Measurements from ENCODE around the gene TGOLN2. TPM values are rescaled to one million over a fixed set of nuclear protein-coding genes. Genes with fewer than 3 reads are reported as not detected.

The TGOLN2 gene
- total RNA-seq, 1 experiment from 2014 or later: 86.1 TPM

- H3K27me3 ChIP-seq (ENCODE audit: insufficient read depth, low read depth): no peaks in the 10 kb centered on the region
- H3K9me2 ChIP-seq (ENCODE audit: insufficient read depth): no peaks in the 10 kb centered on the region
- no peak for TF ChIP-seq CTCF (conservative IDR thresholded peaks at IDR 0.05)
- TF ChIP-seq EZH2 (IDR thresholded peaks at IDR 0.05; ENCODE audit: low read depth): no peak
- peak overlapping the region; percentile 90 for H3K4me2 ChIP-seq
- ChIA-PET POLR2A (ENCODE audit: unreplicated experiment) (interaction anchor here (1.0 kb wide), 1 partner anchor 9 kb away, joined by 5 read pairs; no protein-coding TSS in a partner anchor), CTCF (interaction anchor here (1.2 kb wide), 1 partner anchor 27 kb away, joined by 3 read pairs; the partner anchor contains the start of gene TGOLN2)
- H3K36me3 ChIP-seq (ENCODE audit: low read depth): peaks cover 7% of the 10 kb centered on the region; the same call in 1 of the 2 replicates
- peaks cover 16% of the 10 kb centered on the region for H3K4me1 ChIP-seq (replicated peaks; ENCODE audit: insufficient read depth)
- H3K4me3 ChIP-seq: peak overlapping the region; percentile 87
- no peaks in the 10 kb centered on the region; the same call in 1 of the 2 replicates for H3K9me3 ChIP-seq (ENCODE audit: insufficient read depth, low read depth)
- H2AFZ ChIP-seq: peak overlapping the region; percentile 90
- peaks cover 44% of the 10 kb centered on the region for H3K79me2 ChIP-seq (ENCODE audit: low read depth)
- 0 out of 2 replicates have a peak, but pooled peaks cover 6% of the 10 kb centered on the region for H4K20me1 ChIP-seq (ENCODE audit: insufficient read depth)
- BruUV-seq (replicated peaks): no TSS peak
- no peak for DNase-seq
- intact Hi-C loops (cut with micrococcal nuclease; ENCODE audit: unreplicated experiment): loop anchor here (2.0 kb wide), 2 partner anchors 27 to 55 kb away; partner anchors contain the start of gene CAPG
- H3K27ac ChIP-seq: no peak overlapping the region
- H3F3A ChIP-seq (ENCODE audit: insufficient read depth, low read depth): no peaks in the 10 kb centered on the region
Observed at GRCh38 chr2:85355521-85355920, 27.7 kb upstream of the TGOLN2 start.

DNA sequence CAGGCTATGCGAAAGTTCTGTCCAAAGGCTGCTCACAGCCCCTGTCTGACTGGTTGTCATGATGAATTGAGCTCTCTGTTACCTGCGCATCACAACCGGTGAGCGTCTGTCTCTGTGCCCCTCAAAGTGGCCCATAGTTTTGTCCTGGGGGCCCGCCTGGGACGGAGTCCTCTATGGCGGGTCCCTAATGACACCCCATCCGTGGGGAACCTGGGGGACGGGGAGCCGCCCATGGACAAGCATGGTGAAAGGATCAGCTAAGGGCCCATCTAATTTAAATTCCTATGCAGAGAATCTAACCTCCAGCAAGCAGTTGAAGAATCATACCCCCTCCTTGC lies 27.3 kb upstream of the TGOLN2 start:
- ChIA-PET CTCF (interaction anchor here (0.6 to 1.2 kb wide), 3 partner anchors 27 to 197 kb away, joined by 3 to 6 read pairs (median 3); partner anchors contain the start of gene TGOLN2), POLR2A (ENCODE audit: unreplicated experiment) (interaction anchor here (0.5 to 1.0 kb wide), 3 partner anchors 8 to 63 kb away, joined by 3 to 5 read pairs (median 3); no protein-coding TSS in a partner anchor)
- intact Hi-C loops (cut with micrococcal nuclease; ENCODE audit: unreplicated experiment): loop anchor here (2.0 kb wide), 2 partner anchors 26 to 56 kb away; partner anchors contain the start of gene CAPG
- Histone ChIP-seq H3K36me3 (ENCODE audit: low read depth) (peaks cover 8% of the 10 kb centered on the region; the same call in 1 of the 2 replicates), H3K79me2 (ENCODE audit: low read depth) (peaks cover 44% of the 10 kb centered on the region), H3K4me3 (peak overlapping the region; percentile 87), H3K27me3 (ENCODE audit: insufficient read depth, low read depth) (no peaks in the 10 kb centered on the region), H3K4me2 (peak overlapping the region; percentile 90), H3K4me1 (replicated peaks; ENCODE audit: insufficient read depth) (peaks cover 16% of the 10 kb centered on the region), H3K9me3 (ENCODE audit: insufficient read depth, low read depth) (no peaks in the 10 kb centered on the region; the same call in 1 of the 2 replicates), H3F3A (ENCODE audit: insufficient read depth, low read depth) (no peaks in the 10 kb centered on the region), H3K9me2 (ENCODE audit: insufficient read depth) (no peaks in the 10 kb centered on the region), H4K20me1 (ENCODE audit: insufficient read depth) (0 out of 2 replicates have a peak, but pooled peaks cover 6% of the 10 kb centered on the region), H3K27ac (no peak overlapping the region), H2AFZ (peak overlapping the region; percentile 90)
- no peak for TF ChIP-seq CTCF (conservative IDR thresholded peaks at IDR 0.05)
- no peak for TF ChIP-seq EZH2 (IDR thresholded peaks at IDR 0.05; ENCODE audit: low read depth)
- TSS peak; percentile 52 for BruUV-seq (replicated peaks)
- no peak for DNase-seq

DNA sequence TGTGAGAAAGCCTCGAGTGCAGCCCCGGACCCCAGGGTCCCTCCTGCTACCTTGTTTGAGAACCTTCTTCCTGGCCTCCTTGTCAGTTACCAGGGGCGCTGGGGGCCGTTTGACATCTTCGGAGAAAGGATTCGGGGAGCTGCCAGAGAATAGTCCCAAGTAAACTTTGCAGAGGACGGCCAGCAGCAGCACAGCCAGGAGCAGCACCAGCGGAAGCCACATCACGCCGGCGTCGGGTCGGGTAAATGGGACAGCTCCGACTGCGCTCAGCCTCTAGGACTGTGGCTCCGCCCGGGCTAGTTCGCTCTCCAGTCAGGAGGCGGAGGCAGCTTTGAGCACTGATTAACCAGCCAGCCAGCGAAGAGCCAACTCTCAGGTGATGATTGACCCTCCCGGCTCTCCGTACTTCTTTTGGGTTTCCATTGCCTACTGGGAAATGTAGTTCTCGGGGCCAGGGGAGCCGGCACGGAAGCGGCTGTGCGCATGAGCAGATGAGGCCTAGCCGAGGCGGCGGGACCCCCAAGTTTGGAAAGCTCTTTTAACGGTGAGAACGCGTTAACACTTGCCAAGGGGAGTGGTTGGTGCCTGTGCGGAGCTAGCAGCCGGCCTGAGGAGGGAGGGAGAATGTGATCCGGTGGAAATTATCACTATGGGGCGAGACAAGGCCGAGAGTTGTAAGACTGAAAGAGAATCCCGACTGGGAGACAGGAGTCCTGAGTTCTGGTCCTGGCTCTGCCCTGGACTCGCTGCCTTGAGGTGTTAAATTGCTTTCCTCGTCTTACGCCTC lies 26.7 kb upstream of the TGOLN2 start, which contains the start of the genes ELMOD3 and RETSAT:
TSS of gene ELMOD3 (plus strand) at position 484 of the 787 bp plus-strand sequence. CDS start 2,430 bp downstream, outside the sequence.
TSS of gene RETSAT (minus strand) at position 243 of the 787 bp plus-strand sequence. CDS start at position 222, 21 bp downstream.
- Histone ChIP-seq H2AFZ (peak within 1 kb of the TSS; percentile 90), H3K4me1 (replicated peaks; ENCODE audit: insufficient read depth) (peaks cover 16% of the 10 kb centered on the region), H3F3A (ENCODE audit: insufficient read depth, low read depth) (no peaks in the 10 kb centered on the region), H3K27me3 (ENCODE audit: insufficient read depth, low read depth) (no peaks in the 10 kb centered on the region), H3K9me2 (ENCODE audit: insufficient read depth) (no peaks in the 10 kb centered on the region), H3K4me3 (peak within 1 kb of the TSS; percentile 87), H4K20me1 (ENCODE audit: insufficient read depth) (0 out of 2 replicates have a peak, but pooled peaks cover 6% of the 10 kb centered on the region), H3K79me2 (ENCODE audit: low read depth) (peaks cover 44% of the 10 kb centered on the region), H3K27ac (peak within 1 kb of the TSS; percentile 62), H3K4me2 (peak within 1 kb of the TSS; percentile 93), H3K36me3 (ENCODE audit: low read depth) (peaks cover 8% of the 10 kb centered on the region; the same call in 1 of the 2 replicates), H3K9me3 (ENCODE audit: insufficient read depth, low read depth) (no peaks in the 10 kb centered on the region; the same call in 1 of the 2 replicates)
- TF ChIP-seq CTCF (conservative IDR thresholded peaks at IDR 0.05) (no peak), EZH2 (IDR thresholded peaks at IDR 0.05; ENCODE audit: low read depth) (no peak)
- no TSS peak for BruUV-seq (replicated peaks)
- intact Hi-C loops (cut with micrococcal nuclease; ENCODE audit: unreplicated experiment): loop anchor here (2.0 to 5.0 kb wide), 3 partner anchors 26 to 447 kb away; partner anchors contain the start of genes CAPG and TMSB10
- ChIA-PET POLR2A (ENCODE audit: unreplicated experiment) (interaction anchor here (0.5 to 1.0 kb wide), 8 partner anchors 8 to 452 kb away, joined by 3 to 21 read pairs (median 3); partner anchors contain the start of gene C2orf68), CTCF (interaction anchor here (0.6 to 1.2 kb wide), 4 partner anchors 26 to 197 kb away, joined by 3 to 6 read pairs (median 3); partner anchors contain the start of gene TGOLN2)
- DNase-seq: peak; percentile 96
